Skin epidermis (tissue), 12 donors: Measurements from ENCODE around the gene RNF144A.
"Not testable (repeated sequence)": the region's sequence is repeated elsewhere in the genome, so short reads cannot be mapped to it uniquely, and the experiment has no call there.

Experiments used
- H3K27ac ChIP-seq, 21 experiments: fragments of 200-600 bp; sonication (generic) in 11 of 21; one replicate each; pipeline ENCODE4 v1.5.0; 2020; ENCODE audit warnings: mild to moderate bottlenecking in 3 of 21, inconsistent platforms in 2 of 21, moderate library complexity in 2 of 21
- H3K4me3 ChIP-seq, 7 experiments: fragments of 200-600 bp; sonication (generic) in 2 of 7; one replicate each; pipeline ENCODE4 v1.5.0; 2020; ENCODE audit warnings: inconsistent platforms in 2 of 7, mild to moderate bottlenecking in 2 of 7, moderate library complexity in 1 of 7

RNF144A gene

DNA sequence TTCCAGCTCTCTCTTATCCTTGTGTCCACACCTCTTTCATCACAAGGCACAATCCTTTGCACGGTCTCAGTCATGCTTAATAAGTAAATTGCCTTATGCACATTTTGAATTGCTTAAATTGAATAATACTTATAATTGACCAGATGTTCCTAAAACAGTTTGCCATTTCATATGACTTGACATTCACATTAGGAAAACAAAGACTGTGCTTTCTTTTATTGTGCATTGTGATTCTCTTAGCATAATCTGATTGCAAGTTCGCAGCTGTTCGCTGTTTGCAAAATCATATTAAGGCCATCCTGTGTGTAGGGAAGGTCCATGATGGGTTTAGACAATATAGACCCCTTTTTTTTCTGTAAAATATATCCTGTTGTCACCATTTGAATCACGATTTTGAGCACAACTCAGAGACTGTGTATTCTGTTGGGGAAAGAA, 75.6 kb downstream of the RNF144A start:
- Histone ChIP-seq H3K4me3 (no peak overlapping the region), H3K27ac (peak overlapping the region in 13 of 21 experiments; percentile 2 to 67 (median 37))

DNA sequence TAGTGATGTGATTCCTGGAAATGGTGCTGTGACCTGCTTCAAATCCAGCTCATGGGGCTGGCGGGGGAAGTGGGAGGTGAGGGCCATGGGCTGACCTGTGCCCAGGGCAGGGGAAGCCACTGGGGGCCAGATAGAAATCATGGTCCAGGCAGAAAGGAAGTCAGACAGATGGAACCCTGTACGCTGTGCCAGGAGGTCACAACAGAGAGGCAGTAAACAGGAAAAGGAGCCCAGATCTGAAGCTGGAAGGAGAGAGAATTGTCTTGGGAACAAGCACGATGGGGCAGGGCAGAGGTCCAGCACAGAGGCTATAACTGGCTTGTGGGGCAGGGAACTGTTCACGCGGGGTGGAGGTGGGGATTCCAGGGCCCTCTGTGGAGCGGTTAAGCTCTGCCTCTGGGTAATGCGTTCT, 76.0 kb downstream of the RNF144A start:
- H3K4me3 ChIP-seq: no peak overlapping the region
- peak overlapping the region in 14 of 21 experiments; percentile 2 to 65 (median 40) for H3K27ac ChIP-seq

DNA sequence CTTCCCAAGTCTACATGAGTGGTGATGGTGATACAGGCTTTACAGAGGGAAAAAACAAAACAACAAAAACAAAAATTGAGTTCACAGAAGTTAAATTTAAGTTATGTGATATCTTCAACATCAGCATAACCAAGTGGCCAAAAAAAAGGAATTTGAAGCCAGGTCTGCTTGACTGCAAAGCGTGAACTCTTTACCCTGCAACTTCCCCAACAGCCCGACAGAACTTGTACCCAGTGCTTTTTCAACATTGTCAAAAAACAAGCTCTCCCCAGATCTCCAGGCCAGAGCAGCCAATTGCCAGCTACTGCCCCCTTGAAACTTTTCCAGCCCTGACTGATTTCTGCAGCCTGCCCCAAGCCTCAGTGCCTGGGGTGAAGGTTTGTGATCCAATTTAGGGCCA, 76.7 kb downstream of the RNF144A start:
- no peak overlapping the region for H3K4me3 ChIP-seq
- H3K27ac ChIP-seq: peak overlapping the region in 6 of 21 experiments; percentile 16 to 65 (median 46)

DNA sequence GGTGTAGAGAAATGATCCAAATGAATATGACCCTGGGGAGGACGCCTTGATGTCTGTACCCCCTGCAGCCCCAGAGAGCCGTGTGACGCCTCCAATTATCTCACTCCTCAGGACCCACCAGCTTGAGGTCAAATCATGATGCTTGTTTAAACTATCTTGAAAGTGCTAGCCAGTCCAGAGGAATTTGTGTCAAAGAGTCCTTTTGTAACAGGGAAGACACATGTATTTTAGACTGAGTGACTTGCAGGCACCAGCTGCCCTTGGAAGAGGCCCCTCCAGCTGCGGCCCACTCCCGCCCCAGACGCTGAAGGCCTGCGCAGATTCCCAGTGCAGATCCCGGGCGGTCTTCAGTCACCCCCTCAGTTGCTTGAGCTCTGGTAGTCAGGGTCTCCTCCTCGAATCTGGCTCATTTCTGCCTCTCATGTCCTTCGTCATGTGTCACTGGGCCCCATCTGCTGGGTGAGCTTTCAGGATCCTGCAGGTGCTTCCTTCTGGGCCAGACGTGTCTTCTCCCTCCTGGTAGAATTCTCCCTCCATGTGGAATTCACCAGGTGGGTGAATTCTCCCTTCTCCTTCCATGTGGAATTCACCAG, 77.4 kb downstream of the RNF144A start:
- peak overlapping the region in 1 of 21 experiments; percentile 8 for H3K27ac ChIP-seq

DNA sequence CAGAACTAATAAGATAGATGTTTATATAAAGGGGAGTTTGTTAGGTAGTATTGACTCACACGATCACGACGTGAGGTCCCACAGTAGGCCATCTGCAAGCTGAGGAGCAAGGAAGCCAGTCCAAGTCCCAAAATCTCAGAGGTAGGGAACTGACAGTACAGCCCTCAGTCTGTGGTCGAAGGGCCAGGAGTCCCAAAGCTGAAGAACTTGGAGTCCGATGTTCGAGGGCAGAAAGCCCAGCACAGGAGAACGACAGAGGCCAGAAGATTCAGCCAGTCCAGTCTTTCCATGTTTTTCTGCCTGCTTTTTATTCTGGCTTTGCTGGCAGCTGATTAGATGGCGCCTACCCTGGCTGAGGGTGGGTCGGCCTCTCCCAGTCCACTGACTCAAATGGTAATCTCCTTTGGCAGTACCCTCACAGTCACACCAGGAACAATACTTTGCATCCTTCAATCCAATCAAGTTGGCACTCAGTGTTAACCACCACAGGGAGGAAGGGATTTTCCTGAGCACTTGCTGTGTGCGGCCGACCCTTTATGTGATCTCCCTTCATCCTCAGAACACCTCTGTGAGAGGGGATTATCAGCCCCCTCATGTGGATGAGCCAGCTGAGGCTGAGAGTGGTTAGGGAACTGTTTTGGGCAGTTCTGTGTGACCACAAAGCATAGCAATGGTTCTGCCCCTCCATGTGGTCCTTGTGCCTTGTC, 78.3 kb downstream of the RNF144A start:
- H3K27ac ChIP-seq: no peak overlapping the region
- no peak overlapping the region for H3K4me3 ChIP-seq

More for the DNA sequence above, 77.4 kb downstream of the RNF144A start:
- no peak overlapping the region for H3K4me3 ChIP-seq

DNA sequence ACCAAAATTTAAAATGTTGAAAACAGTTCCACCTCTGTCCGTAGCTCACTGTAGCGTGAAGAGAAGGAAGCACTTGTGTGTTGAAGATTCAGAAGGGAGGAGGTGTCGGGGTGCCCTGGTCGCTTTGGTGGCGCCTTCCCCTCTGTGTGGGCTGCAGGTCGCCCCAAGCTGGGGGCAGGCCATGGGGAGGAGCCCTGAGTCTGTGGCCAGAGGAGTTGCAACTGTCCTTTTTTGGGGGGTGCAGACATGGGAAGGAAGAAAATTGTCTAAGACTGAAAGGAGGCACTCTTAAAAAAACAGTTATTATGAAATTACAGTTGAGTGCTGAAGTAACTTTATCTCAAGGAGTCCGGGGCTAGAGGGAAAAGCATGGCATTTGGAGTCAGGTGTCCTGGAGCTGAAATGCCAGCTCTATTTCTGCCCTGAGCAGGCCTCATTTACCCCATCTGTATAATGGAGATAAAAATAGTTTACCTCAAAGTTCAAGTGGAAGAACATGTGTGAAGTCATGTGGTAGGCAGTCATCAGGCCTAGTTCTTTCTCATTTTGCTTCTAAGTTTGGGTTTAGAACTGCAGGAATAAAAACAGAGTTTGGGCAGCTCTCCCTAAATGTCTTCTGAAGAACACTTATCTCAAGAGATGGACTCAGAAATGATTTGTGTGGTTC, 82.1 kb downstream of the RNF144A start:
- H3K27ac ChIP-seq: no peak overlapping the region
- no peak overlapping the region for H3K4me3 ChIP-seq

DNA sequence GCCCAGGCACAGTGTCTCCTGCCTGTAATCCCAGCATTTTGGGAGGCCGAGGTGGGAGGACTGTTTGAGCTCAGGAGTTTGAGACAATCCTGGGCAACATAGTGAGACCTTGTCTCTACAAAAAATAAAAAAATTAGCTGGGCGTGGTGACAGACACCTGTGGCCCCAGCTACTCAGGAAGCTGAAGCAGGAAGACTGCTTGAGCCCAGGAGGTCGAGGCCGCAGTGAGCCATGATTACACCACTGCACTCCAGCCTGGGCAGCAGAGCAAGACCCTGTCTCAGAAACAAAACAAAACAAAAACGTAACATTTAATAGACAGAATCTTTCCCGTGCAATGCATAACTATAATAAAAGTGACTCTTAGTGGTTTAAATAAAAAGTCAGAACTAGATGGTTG, 84.2 kb downstream of the RNF144A start:
- not testable (repeated sequence) for H3K27ac ChIP-seq, H3K4me3 ChIP-seq

DNA sequence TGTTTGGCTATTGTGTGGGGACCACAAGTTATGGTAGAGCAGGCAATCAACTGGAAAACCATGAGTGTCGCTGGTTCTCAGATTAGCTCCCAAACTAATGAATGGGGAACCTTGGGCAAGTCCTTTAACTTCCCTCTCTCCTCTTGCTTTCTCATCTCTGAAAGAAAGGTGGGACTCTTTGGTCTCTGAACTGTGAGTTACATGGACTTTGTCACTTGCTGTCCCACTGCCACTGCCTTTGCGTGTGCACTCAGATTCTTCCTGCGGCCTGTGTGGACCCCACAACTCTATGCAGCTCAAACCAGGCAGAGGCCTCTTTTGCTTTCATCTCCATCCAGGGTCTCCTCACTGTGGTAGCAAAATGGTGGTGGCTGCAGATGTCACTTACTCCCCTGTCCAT, 86.7 kb downstream of the RNF144A start:
- Histone ChIP-seq H3K4me3 (no peak overlapping the region), H3K27ac (no peak overlapping the region)

DNA sequence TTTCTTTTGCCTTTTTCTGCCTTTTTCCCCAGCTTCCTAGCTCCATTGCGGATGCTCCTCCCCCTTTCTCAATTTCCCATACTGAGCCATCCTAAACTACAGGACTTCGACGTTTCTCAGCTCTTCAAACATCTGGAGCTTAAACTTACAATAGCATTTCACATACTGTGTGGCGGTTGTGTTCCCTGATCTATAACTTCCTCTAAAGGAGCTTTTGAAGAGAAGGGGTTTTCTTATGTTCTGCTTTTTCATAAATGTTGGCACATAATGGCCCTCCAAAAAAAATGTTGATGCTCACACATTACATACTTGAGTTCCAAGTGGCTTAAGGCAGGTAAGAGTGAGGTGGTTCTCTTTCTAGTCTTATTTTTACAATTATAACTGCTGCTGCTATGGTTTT, 87.4 kb downstream of the RNF144A start:
- Histone ChIP-seq H3K4me3 (no peak overlapping the region), H3K27ac (no peak overlapping the region)

DNA sequence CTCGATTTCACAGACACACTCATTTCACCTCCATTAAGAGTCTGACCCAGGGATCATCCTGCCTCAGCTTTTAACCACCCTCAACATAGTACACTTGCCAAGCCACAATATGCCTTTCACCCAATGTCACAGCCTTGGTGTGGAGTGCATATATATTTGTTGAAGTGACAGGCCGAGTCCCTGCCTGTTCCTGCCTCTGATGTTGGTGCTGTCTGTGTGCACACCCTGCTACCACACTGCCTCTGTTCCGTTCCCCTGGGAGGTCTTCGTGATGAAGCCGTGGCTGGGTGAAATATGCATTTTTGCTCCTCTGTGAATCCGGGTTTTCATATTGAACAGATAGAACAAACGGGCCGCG, 90.3 kb downstream of the RNF144A start:
- H3K27ac ChIP-seq: peak overlapping the region in 11 of 21 experiments; percentile 22 to 86 (median 78)
- no peak overlapping the region for H3K4me3 ChIP-seq

DNA sequence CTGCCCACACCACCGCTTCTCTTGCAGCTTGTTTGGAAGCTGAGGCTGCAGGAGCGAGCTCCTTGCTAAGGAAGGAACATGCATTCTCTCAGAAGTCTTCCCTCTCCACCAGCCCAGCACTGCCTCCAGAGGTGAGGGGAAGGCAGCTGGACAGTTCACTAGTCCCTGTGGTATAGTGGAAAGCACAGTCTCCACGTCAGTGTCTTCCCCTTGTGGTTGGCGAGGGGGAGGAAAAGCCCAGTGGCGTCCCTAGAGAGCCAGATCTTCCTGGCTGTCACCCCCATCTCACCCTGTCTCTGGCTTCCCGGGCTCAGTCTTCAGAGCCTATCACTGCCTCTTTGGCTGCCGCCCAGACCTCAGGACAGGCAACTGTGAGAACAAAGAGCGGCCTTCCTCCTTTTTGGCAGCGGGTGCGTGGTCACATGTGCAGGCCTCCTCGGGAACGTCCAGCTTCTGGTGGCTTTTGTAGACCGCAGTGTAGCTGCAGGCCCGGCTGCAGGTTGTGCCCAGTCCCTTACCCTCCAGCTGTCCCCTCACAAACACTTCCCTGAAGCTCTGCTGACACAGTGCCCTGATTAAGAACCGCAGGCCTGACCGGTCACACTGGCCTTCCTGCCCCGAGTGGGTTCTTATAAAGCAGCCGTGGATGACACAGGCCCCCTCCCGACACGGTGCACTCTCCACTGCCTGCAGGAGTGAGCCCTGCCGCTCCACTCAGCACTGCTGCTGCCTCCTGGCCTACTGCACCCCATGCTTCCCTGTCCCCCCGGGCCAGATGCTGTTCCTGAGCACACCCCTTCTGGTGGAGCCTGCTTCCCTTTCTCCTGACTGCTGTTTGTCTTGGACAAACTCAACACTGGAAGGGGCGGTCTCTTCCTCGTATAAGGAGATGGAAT, 90.9 kb downstream of the RNF144A start:
- H3K27ac ChIP-seq: peak overlapping the region in 16 of 21 experiments; percentile 19 to 86 (median 66)
- H3K4me3 ChIP-seq: no peak overlapping the region

DNA sequence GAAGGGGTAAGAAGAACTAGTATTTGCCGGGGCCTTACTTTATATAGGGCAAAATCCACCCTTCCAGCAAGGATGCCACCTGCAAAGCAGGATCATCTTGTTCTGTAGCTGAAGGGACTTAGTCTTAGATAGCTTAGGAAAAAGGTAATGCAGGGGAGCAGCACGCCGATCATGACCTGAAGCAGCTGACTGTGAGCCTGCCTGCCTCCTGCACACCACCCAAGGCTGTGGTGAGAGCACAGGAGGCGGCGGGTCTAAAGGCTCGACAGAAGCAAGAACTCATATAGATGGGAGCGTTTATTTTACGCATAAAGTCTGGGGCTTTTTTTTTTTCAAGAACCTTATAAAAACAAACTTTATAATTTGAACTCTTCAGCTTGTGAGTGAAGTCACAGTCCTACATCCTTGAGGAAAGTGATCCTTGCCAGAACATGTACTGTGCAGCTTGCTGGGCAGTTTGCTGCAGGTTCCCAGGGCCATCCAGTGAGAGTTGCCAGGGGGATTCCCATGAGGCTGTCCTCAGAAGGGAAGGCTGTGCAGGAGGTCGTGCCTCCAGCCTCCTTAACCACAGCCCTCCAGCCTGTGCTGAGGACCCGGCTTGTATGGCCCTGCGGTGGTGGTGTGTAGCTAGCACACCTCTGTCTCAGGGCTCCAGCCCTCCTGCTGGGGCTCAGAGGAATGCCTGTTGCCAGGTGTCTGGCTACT, 92.1 kb downstream of the RNF144A start:
- Histone ChIP-seq H3K4me3 (no peak overlapping the region), H3K27ac (peak overlapping the region in 17 of 21 experiments; percentile 11 to 86 (median 74))

DNA sequence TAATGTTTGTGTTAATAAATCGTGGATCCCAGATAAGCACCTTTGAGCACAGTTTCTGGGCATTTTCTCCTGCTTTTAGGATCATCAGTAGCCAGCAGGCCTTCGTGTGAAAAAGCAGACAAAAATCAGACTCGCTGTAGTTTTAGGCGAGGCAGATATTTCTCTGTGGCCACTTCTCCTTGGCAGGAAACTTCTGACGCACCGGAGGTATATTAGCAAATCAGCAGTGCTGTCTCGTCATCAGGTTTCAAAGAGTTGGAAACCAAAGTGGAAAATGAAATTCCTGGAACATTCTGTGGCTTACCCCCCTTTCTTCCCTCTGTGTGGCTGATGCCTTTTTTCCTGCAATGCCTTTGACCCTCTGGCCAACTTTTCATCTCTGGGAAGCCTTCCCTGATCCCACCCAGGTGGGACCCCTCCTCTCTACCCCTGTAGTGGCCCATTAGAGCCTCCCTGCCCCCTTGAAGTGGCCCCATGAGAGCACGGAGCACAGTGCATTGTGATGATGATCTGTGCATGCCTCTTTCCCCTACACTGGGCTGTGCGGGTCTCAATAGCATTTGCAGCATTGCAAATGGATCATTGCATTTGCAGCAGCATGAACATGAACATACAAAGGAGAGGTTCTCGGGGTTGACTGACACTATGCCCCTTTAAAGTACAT, 93.3 kb downstream of the RNF144A start:
- no peak overlapping the region for H3K4me3 ChIP-seq
- peak overlapping the region in 18 of 21 experiments; percentile 11 to 86 (median 74) for H3K27ac ChIP-seq

DNA sequence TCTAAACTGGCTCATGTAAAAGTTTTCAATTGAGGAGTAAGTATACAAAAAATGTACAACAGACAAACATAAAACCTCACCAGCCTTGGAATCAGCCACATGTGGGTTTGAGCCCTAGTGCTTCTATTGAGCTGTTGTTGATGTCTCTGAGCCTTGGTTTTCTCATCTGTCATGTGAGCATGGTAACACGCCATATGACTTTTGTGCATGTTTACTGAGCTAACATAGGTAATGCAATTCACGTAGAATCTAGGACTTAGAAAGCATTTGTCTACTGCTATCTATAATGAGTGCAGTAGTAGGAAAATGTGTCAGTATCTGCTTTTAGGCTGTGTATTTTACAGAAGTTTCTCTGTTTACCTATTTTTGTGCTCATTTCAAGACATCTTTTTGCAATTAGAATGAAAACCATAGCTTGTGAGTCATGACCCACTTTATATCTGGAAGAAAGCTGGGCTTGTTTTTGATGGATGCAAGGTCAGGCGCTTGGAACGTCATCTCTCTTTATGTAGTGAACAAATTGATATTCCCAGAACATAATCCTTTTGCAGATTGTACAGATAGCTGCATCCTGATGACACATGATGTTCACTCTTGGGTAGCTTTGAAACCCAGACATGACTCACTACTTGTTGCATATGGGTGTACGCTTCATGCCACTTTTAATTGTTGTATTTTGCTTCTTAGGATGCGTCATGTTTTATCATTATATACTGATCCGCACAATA, 94.3 kb downstream of the RNF144A start:
- Histone ChIP-seq H3K27ac (peak overlapping the region in 11 of 21 experiments; percentile 20 to 85 (median 69)), H3K4me3 (no peak overlapping the region)

DNA sequence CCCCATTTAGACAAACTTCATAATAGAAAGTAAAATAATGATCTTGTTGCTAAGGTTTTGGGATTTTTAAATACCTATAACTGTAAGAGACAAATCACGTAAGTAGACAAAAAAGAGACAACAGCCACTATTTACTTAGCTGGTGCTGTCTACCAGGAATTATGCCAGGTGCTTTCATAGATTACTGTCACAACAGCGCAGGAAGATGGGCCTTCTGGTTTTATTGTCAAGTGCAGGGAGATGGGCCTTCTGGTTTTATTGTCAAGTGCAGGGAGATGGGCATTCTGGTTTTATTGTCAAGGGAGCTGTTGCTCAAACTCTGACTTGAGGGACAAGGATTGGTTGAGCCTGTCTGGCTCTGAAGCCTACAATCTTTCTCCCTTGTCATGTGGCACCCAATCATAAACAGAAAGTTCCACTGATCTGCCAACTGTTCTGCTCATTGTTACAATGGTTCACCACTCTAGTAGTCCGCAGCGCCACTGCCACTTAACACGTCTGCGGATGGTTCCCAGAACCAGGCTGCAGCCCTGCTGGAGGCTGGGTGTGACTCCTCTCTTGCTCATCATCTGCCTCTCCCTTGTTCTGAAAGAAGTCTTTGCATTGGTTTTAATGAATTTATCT, 95.0 kb downstream of the RNF144A start:
- H3K4me3 ChIP-seq: no peak overlapping the region
- peak overlapping the region in 13 of 21 experiments; percentile 20 to 85 (median 64) for H3K27ac ChIP-seq

DNA sequence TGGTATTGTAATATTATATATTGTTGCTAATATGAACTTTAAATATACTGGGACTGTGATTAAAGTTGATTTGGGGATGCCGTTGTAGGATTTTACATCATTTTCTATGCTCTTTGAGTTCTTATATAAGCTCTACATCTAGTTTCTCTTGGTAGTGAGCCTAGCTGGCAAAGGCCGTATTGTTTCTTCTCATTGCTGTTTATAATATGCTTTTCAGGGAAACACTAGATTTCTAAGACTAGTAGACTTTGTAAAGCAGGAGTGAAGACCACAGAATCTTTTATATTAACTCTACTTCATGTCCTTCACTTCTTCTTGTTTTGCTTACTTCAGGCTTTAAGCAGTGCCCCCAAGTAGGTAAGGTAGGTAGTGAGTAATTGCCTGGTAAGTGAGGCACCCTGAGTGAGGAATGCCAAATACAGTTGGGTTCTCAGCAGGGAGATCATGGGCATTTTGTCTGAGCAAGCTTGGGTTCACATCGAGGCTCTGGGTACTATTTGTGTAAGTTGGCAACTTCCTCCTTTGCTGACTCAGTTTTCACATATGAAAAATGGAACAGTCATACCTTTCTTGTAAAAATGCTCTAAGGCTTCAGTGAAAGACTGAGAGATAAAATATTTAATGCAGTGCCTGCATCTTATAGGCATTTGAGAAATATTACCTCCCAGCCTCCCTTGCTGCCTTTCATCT, 96.4 kb downstream of the RNF144A start:
- H3K4me3 ChIP-seq: no peak overlapping the region
- H3K27ac ChIP-seq: peak overlapping the region in 5 of 21 experiments; percentile 7 to 85 (median 67)

DNA sequence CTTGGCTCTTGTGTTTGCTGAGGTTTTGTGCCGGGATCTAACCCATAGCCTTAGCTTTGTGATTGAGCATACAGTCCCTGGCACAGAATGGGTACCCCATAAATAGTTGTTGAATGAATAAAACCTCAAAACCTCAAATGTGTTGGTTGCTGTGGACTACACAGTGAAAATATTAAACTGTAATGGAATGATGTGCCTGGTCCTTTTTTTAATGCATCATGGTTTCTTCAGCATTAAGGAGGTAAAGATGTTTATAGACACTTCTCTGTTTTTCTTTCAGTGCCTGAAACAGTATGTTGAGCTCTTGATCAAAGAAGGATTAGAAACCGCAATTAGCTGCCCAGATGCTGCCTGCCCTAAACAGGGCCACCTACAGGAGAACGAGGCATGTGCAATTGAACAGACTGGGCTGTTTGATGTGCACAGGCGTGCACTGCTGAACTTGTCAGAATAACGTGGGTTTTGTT, 97.0 kb downstream of the RNF144A start:
- Histone ChIP-seq H3K4me3 (no peak overlapping the region), H3K27ac (peak overlapping the region in 4 of 21 experiments; percentile 7 to 85 (median 35))
